ENCODE measurements around the gene TRPT1. TPM values are rescaled to one million over a fixed set of nuclear protein-coding genes. Genes with fewer than 3 reads are reported as not detected.
A peak's percentile ranks its signal among the peaks of the same experiment; 100 is the strongest.

Gene TRPT1
- total RNA-seq, 2 experiments from 2014 or later: 11.3 to 11.5 TPM

DNA sequence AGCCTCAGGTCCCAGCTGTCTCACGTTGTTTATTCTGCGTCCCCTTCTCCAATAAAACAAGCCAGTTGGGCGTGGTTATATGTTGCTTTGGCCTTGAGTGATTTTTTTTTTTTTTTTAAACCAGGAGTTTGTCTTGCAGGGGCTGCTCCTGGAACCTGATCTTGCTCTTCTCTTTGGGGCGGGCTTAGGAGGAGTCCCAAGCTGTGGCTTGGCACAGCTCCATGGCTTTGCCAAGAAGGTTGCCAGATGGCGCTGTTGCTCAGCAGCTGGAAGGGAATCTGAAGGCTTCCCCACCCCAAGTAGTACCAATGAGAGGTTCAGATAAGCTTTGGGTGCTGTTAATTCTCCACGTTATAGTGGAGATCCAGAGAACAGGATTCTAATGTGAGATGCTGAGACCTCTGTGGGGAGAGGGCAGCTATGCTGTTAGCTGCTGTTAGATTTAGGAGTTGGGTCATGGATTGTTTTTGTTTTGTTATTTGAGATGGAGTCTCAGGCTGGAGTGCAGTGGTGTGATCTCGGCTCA lies 21.5 kb downstream of the TRPT1 start:
- Histone ChIP-seq H3K27ac (ENCODE audit: low read depth in 1 of 2, low read length in 2 of 2) (no peak overlapping the region), H3K4me3 (ENCODE audit: low read length) (no peak overlapping the region), H3K9me3 (ENCODE audit: control insufficient read depth in 1 of 2, insufficient read depth in 1 of 2, low read length in 2 of 2) (no peaks in the 10 kb centered on the region), H3K27me3 (ENCODE audit: control insufficient read depth in 1 of 2, insufficient read depth in 2 of 2, low read length in 2 of 2) (no peaks in the 10 kb centered on the region), H3K4me1 (ENCODE audit: insufficient read depth, low read length) (peaks cover 50% of the 10 kb centered on the region), H3K36me3 (ENCODE audit: insufficient read depth, low read length) (peaks cover 58% of the 10 kb centered on the region)
- intact Hi-C loops (cut with DNase I, micrococcal nuclease): loop anchor here (1.0 to 5.0 kb wide), 6 partner anchors 18 to 448 kb away; partner anchors contain the start of genes STIP1 (in 2 of the 2) and PLCB3 (in 1 of the 2)
- ATAC-seq (ENCODE audit: poor library complexity) (peak; percentile 63), DNase-seq (peak; percentile 77 to 95 (median 84))
- H3K36me3 Mint-ChIP-seq (ENCODE audit: low read depth): peaks cover 84% of the 10 kb centered on the region
- no peaks in the 10 kb centered on the region for H3K9me3 Mint-ChIP-seq
- ChIA-PET CTCF (interaction anchor here (0.6 to 5.4 kb wide), 31 partner anchors 9 to 204 kb away, joined by 3 to 123 read pairs (median 5); partner anchors contain the start of genes BAD, CATSPERZ, ESRRA and FKBP2), POLR2A (interaction anchor here (0.7 to 7.1 kb wide), 17 partner anchors 10 to 113 kb away, joined by 3 to 116 read pairs (median 12); partner anchors contain the start of genes BAD, CATSPERZ, DNAJC4 and ESRRA)
- peak overlapping the region; percentile 78 for H3K27ac Mint-ChIP-seq
- TF ChIP-seq, protein P1, sequence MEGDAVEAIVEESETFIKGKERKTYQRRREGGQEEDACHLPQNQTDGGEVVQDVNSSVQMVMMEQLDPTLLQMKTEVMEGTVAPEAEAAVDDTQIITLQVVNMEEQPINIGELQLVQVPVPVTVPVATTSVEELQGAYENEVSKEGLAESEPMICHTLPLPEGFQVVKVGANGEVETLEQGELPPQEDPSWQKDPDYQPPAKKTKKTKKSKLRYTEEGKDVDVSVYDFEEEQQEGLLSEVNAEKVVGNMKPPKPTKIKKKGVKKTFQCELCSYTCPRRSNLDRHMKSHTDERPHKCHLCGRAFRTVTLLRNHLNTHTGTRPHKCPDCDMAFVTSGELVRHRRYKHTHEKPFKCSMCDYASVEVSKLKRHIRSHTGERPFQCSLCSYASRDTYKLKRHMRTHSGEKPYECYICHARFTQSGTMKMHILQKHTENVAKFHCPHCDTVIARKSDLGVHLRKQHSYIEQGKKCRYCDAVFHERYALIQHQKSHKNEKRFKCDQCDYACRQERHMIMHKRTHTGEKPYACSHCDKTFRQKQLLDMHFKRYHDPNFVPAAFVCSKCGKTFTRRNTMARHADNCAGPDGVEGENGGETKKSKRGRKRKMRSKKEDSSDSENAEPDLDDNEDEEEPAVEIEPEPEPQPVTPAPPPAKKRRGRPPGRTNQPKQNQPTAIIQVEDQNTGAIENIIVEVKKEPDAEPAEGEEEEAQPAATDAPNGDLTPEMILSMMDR (IDR thresholded peaks at IDR 0.05): peak; percentile 69
- H3K4me1 Mint-ChIP-seq (ENCODE audit: low read depth): peaks cover 49% of the 10 kb centered on the region
- no peaks in the 10 kb centered on the region for H3K27me3 Mint-ChIP-seq
- H3K4me3 Mint-ChIP-seq: peak overlapping the region; percentile 93

DNA sequence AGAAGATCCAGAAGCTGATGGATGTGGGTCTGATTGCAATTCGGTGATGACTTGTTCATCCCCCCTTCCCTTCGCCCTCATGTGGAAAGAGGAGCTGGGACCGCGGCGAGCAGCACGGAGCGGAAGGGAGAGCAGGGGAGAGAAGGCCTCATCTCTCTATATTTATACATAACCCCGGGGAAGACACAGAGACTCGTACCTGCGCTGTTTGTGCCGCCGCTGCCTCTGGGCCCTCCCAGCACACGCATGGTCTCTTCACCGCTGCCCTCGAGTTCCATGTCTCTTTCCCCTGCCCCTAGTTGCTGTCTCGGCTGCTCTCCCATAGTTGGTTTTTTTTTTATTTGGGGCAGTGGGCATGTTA lies 21.9 kb downstream of the TRPT1 start:
- no peak overlapping the region for H3K27ac ChIP-seq (ENCODE audit: low read depth in 1 of 2, low read length in 2 of 2)
- peaks cover 53% of the 10 kb centered on the region for H3K36me3 ChIP-seq (ENCODE audit: insufficient read depth, low read length)
- ChIA-PET CTCF (interaction anchor here (0.6 to 5.4 kb wide), 29 partner anchors 9 to 204 kb away, joined by 3 to 123 read pairs (median 5); partner anchors contain the start of genes BAD, CATSPERZ, ESRRA and FKBP2), POLR2A (interaction anchor here (0.7 to 7.1 kb wide), 16 partner anchors 11 to 113 kb away, joined by 3 to 116 read pairs (median 20); partner anchors contain the start of genes BAD, CATSPERZ, DNAJC4 and ESRRA)
- H3K9me3 ChIP-seq (ENCODE audit: control insufficient read depth in 1 of 2, insufficient read depth in 1 of 2, low read length in 2 of 2): no peaks in the 10 kb centered on the region
- H3K9me3 Mint-ChIP-seq: no peaks in the 10 kb centered on the region
- no peak overlapping the region for H3K4me3 Mint-ChIP-seq
- intact Hi-C loops (cut with DNase I, micrococcal nuclease): loop anchor here (1.0 to 5.0 kb wide), 6 partner anchors 17 to 448 kb away; partner anchors contain the start of genes STIP1 (in 2 of the 2) and PLCB3 (in 1 of the 2)
- DNase-seq (peak in 1 of 14 experiments; percentile 26), ATAC-seq (ENCODE audit: poor library complexity) (no peak)
- TF ChIP-seq, protein P1 (IDR thresholded peaks at IDR 0.05): no peak
- H3K4me1 ChIP-seq (ENCODE audit: insufficient read depth, low read length): peaks cover 45% of the 10 kb centered on the region
- no peaks in the 10 kb centered on the region for H3K27me3 Mint-ChIP-seq
- H3K36me3 Mint-ChIP-seq (ENCODE audit: low read depth): peaks cover 80% of the 10 kb centered on the region
- no peak overlapping the region for H3K4me3 ChIP-seq (ENCODE audit: low read length)
- H3K27me3 ChIP-seq (ENCODE audit: control insufficient read depth in 1 of 2, insufficient read depth in 2 of 2, low read length in 2 of 2): no peaks in the 10 kb centered on the region
- peaks cover 48% of the 10 kb centered on the region for H3K4me1 Mint-ChIP-seq (ENCODE audit: low read depth)
- H3K27ac Mint-ChIP-seq: peak overlapping the region; percentile 78

- TF ChIP-seq, protein P1 (IDR thresholded peaks at IDR 0.05): no peak
- Mint-ChIP-seq H3K9me3 (no peaks in the 10 kb centered on the region), H3K4me3 (peak overlapping the region; percentile 31), H3K27me3 (no peaks in the 10 kb centered on the region), H3K36me3 (ENCODE audit: low read depth) (peaks cover 78% of the 10 kb centered on the region), H3K27ac (no peak overlapping the region), H3K4me1 (ENCODE audit: low read depth) (peaks cover 42% of the 10 kb centered on the region)
- CTCF ChIA-PET: interaction anchor here (1.2 to 5.4 kb wide), 11 partner anchors 14 to 203 kb away, joined by 3 to 123 read pairs (median 9); partner anchors contain the start of genes CATSPERZ, ESRRA, FKBP2 and NUDT22
- Histone ChIP-seq H3K4me1 (ENCODE audit: insufficient read depth, low read length) (peaks cover 40% of the 10 kb centered on the region), H3K27me3 (ENCODE audit: control insufficient read depth in 1 of 2, insufficient read depth in 2 of 2, low read length in 2 of 2) (no peaks in the 10 kb centered on the region), H3K36me3 (ENCODE audit: insufficient read depth, low read length) (peaks cover 53% of the 10 kb centered on the region), H3K4me3 (ENCODE audit: low read length) (no peak overlapping the region), H3K9me3 (ENCODE audit: control insufficient read depth in 1 of 2, insufficient read depth in 1 of 2, low read length in 2 of 2) (no peaks in the 10 kb centered on the region), H3K27ac (ENCODE audit: low read depth in 1 of 2, low read length in 2 of 2) (no peak overlapping the region)
- no peak for ATAC-seq (ENCODE audit: poor library complexity)
- no peak for DNase-seq
- POLR2A ChIA-PET: interaction anchor here (1.2 to 7.1 kb wide), 5 partner anchors 21 to 81 kb away, joined by 3 to 116 read pairs (median 12); partner anchors contain the start of genes BAD, FKBP2, GPR137 and NUDT22
- intact Hi-C loops (cut with DNase I, micrococcal nuclease): loop anchor here (1.0 to 5.0 kb wide), 6 partner anchors 17 to 449 kb away; partner anchors contain the start of genes STIP1 (in 2 of the 2) and PLCB3 (in 1 of the 2)
These were observed 22.4 kb downstream of the TRPT1 start for GRCh38 chr11:64203421-64204079.
